Stimulated activated CD4-positive, alpha-beta T cell treated with anti-CD3 and anti-CD28 coated beads, Interleukin-15, amount 100 ng/mL, for 1 hour (primary cell): ENCODE data around the gene PROS1.
"Not testable (repeated sequence)": the region's sequence is repeated elsewhere in the genome, so short reads cannot be mapped to it uniquely, and the experiment has no call there.

ENCODE experiments used
- DNase-seq, 2 donors: peaks; one replicate each; pipeline ENCODE4 v3.0.0-alpha.2; 2020; ENCODE audit warnings: low read depth in 1 of 2, low spot score in 1 of 2

PROS1 gene

DNA sequence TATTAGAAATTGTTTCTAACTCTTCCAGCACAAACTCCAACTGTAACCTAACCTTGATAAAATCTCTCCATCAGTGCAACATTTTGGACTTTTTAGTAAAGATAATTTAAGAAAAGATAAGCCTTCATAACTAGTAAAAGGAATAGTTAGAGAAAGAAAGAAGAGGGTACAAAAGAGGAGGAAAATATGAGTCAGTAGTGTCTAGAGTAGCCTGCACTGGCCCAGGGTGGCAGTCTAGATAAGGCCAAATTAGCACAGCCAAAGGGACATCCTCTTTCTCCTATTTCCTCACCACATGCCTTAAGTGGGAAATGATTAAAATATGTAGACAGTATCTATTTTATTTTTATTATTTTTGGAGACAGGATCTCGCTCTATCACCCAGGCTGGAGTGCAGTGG, 3.7 kb downstream of the PROS1 start:
- no peak for DNase-seq

DNA sequence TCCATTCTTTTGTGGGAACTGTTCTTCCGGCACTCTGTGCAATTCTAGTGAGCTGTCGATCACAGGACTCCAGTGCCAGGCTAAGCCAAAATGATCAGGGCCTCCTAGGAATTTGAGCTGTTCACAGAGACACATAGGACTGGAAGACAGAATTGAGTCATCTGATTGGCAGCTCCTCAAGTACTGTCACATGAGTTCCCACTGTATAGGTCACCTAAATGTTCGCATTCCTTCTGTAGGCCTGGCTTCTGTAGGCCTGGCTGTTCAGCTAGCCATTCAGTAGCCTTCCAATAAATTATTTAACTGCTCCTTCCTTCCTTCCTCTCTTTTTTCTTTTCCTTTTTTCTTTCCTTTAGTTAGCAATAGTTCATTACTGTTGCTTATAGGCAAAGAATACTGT, 4.3 kb downstream of the PROS1 start:
- no peak for DNase-seq

DNA sequence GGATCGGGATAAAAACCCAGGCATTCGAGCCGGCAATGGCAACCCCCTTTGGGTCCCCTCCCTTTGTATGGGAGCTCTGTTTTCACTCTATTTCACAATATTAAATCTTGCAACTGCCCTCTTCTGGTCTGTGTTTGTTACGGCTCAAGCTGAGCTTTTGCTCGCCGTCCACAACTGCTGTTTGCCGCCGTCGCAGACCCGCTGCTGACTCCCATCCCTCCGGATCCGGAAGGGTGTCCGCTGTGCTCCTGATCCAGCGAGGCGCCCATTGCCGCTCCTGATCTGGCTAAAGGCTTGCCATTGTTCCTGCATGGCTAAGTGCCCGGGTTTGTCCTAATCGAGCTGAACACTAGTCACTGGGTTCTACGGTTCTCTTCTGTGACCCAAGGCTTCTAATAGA, 8.6 kb downstream of the PROS1 start:
- not testable (repeated sequence) for DNase-seq

DNA sequence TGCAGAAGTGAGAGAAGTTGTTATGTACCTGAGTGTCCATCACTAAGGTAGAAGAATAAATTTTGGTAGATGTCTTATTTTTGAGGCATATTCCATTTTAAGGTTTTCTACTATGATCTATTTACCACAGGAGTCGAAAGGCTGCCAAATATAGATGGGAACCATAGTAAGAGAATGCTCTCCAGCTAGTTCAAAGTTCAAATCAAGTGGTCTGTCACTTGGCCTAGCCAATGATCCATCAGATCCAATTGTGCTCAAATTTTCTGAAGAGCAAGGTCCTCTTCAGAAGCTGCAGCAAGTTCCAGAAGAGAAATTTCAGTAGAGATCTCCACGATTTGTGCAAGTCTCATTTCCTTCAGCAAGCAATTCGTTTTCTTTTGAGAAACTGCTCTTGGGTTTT, 10.9 kb downstream of the PROS1 start:
- DNase-seq, result no peak

DNA sequence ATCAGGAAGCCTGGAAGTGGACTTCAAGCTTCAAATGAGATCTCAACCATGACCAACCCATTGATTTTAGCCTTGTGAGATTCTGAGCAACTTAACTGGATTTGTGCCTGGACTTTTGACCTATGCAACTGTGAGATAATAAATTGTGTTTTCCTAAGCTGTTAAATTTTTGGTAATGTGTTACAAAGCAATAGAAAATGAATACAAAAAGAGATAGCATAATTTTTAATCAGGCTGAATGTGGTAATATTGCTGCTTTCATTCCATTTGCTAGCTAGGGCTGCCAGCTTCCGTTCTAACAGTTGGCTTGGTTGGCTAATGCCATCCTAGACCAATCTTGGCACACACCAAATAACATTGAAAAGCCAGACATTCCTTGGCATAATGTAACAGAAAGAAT, 12.2 kb downstream of the PROS1 start:
- no peak for DNase-seq

DNA sequence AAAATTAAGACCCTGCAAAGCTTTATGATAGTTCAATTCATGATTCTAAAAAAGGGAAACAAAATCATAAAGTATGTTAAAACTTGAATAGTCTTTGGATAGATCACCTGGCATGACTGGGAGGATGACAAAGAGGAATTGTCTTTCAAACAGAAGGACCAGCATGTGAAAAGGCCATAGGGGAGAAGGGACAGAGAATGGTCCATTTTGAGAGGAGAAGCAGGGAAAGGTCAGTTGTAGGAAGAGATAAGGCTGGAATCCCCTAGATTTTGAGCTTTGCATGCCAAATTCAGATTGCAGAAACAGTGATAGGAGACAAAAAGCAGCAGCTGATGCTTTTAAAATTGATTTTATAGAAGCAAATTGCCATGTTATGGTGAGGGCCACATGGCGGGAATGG, 12.7 kb downstream of the PROS1 start:
- no peak for DNase-seq

DNA sequence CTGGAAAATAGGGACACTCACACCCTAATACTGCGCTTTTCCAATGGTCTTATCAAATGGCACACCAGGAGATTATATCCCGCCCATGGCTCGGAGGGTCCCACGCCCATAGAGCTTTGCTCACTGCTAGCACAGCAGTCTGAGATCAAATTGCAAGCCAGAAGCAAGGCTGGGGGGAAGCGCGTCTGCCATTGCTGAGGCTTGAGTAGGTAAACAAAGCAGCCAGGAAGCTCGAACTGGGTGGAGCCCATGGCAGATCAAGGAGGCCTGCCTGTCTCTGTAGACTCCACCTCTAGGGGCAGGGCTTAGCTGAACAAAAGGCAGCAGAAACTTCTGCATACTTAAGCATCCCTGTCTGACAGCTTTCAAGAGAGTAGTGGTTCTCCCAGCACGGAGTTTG, 23.7 kb downstream of the PROS1 start:
- not testable (repeated sequence) for DNase-seq

DNA sequence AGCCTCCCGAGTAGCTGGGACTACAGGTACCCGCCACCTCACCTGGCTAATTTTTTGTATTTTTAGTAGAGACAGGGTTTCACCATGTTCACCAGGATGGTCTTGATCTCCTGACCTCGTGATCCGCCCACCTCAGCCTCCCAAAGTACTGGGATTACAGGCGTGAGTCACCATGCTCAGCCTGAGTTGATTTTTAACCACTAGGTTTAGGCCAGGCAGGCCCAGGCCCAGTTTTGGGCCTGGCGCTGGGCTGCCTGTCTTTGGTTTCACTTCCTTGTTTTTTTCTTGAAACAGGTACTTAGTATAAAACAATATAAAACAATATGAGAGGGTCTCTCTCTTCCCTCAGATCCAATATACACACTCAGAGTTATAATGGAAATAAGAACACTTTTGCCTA, 36.2 kb downstream of the PROS1 start:
- DNase-seq, result not testable (repeated sequence)

DNA sequence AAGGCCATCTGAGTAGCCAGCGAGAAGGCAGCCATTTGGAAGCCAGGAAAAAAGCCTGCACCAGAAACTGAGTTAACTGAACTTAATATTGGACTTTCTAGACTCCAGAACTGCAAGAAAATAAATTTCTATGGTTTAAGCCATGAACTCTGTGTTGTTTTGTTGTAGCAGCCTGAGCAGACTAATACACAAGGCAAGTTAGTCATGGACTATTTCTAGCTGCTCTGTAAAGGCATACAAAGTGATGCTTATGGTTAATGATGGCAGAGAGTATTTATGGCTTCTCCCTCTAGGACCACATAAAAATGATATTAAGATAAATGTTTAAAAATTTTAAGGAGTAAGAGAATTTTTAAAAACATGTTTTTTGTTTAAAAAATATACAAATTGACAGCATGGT, 37.1 kb downstream of the PROS1 start:
- no peak for DNase-seq

DNA sequence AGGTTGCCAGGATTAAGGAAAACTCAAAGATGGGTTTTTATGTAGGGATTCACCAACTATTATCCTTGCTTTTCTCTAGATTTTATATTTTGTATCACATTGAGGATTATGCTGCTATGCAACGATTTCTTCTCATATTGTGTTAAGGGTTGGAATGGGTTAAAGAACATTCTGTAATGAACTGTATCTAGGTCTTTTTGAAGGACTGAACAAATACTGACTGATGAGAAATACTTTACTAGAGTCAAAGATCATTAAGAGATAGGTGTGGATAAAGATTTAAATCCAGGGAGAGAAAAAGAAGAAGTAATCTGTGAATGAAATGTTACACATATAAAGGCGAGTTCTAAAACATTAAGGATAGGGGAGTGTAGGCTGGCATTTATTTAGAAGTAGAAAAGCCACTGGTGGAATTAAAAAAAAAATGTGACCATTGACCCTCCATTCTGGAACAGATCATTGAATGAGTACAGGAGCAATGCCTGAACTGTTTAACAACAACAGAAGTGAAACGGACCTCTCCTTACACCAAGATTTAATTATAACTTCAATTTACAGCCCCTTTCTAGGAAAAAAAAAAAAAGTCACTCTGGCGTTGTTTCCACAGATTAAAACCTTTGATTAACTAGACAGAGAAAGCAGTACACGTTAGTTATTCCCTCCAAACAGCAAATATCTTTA, 39.2 kb downstream of the PROS1 start:
- DNase-seq, result no peak

DNA sequence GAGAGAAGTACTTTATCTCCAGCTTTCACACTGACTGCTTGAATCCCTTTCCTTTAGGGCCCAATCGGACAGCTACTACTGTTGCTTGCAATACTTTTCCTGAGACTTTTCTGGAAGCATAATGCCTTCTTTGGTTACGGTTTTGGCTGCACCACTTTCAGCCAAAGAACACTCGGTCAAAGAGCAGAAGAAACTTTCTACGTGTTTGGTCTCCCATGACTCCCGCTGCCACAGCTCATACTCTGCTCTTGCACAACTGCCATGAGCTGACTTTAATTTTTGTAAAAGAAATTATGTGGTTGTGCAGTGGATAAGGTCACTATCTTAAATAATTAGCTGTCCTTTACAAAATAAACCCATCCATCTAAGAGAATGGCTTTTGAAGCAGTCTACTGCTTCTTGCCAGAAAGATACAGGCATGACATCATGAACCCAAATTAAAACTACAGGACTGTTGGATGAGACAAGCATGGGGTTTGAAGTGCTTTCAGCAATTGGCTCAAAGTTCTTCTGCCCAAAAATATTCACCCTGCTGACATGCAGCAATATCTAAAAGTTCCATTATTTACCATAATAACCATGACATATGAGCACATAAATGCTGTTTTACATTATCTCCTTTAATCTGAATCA, 42.0 kb downstream of the PROS1 start:
- no peak for DNase-seq

DNA sequence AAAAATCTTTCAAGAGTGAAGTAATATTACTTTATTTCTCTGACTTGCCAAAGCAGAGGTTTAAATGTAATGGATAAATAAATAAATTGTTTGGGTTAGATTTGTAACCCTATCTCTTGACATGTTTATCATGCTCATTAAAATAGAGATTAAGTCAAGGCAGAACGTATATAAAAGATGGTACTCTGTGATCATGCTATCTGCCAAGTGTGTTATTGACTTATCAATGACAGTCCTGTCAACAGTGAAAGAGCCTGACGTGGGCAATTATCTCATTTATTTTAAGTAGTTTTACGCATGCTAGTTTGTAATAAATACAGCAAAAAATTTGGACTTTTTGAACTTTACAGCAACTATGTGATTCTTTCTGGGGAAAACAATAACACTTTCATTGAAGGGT, 43.7 kb downstream of the PROS1 start:
- DNase-seq, result no peak

DNA sequence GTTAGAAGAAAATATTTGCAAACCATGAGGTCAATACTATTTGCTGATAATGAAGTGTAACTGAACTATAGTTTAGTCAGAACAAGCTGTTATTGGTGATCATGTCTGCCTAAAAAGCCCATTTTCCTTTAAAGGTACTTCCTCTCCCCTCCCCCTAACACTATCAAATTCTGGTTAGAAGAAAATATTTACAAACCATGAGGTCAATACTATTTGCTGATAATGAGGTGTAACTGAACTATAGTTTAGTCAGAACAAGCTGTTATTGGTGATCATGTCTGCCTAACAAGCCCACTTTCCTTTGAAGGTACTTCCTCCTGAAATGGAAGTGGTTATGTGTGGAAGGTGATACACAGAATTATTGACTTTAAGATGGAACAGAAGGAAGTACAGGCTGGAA, 46.9 kb downstream of the PROS1 start:
- no peak for DNase-seq

DNA sequence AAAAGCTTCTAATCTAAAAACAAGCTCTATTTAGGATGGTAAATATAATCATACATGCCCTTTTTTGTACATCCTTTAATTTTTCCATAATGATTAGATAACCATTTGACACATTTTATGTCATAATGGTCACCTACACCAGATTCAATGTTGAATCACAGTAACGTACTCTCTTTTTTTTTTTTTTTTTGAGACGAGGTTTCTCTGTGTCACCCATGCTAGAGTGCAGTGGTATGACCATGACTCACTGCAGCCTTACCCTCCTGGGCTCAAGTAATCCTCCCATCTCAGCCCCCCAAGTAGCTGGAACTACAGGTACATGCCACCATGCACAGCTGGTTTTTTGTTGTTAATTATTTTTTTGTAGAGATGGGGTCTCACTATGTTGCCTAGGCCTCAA, 49.2 kb downstream of the PROS1 start:
- DNase-seq, result no peak

DNA sequence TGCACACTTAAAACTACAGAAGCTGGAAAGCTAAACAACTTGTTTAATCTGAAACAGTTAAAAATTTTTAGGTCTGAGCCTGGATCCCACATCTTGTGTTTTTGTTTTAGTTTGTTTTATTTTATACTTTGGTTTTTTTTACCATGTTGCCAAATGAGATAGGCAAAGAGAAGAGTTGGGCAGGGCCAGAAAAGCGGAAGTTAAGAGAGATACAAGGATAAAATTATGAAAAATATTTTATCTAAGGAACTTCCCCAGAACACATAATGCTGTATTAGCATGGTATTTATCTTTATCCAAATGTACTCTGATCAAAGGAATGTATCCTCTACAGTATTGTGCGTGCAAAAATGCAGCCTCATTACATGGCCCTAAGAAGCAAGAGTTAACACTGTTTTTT, 50.7 kb downstream of the PROS1 start:
- DNase-seq, result no peak

DNA sequence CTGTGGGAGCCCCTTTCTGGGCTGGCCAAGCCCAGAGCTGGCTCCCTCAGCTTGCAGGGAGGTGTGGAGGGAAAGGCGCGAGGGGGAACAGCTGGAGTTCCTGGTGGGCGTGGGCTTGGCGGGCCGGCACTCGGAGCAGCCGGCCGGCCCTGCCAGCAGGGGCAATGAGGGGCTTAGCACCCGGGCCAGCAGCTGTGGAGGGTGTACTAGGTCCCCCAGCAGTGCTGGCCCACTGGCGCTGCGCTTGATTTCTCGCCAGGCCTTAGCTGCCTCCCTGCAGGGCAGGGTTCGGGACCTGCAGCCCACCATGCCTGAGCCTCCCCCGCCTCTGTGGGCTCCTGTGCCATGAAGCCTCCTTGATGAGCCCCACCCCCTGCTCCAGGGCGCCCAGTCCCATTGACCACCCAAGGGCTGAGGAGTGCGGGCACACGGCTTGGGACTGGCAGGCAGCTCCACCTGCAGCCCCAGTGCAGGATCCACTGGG, 56.1 kb downstream of the PROS1 start:
- DNase-seq, result not testable (repeated sequence)

DNA sequence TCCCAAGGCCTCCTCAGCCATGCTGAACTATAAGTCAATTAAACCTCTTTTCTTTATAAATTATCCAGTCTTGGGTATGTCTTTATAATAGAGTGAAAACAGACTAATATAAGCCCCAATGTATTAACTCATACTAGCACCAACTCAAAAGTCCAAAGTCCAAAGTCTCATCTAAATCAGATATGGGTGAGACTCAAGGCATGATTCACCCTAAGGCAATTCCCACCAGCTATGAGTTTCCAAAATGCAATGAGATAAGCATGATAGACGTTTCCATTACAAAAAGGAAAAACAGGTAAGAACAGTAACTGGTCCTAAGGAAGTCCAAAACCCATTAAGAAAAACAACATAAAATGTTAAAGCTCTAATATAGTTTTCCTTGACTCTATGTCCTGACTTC, 60.1 kb downstream of the PROS1 start:
- not testable (repeated sequence) for DNase-seq

DNA sequence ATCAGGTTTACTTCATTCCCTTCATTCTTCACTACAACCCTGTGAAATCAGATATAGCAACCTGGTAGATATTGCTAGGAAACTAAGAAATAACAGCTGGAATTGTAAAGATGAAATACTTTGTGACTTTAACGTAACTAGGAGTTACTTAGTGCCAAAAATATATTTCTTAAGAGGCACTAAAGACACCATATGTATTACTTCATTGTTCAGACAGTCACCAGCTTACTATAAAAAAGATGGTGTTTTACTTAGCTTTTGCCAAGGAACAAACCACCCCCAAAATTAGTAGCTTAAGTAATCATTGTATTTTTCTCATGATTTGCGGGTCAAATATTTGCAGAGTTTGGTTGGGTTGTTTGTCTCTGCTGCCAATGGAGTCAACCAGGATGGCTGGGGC, 62.5 kb downstream of the PROS1 start:
- no peak for DNase-seq

DNA sequence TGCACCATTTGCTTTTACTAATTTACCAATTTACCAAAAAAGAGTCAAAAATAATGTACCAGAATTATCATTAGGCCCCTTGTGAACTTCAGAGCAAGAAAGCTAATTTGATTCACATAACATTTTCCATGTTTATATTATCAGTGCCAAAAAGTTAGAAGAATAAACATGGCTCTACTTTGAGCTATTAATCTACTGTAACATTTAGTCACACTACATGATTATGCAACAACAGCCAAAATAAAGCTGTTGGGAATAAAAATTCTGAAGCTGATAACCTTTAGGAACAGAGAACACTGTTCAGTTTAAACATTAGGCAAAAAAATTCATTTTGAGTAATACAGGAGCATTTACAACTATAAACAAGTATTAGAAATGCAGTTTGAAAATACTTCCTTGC, 63.6 kb downstream of the PROS1 start:
- DNase-seq, result no peak

DNA sequence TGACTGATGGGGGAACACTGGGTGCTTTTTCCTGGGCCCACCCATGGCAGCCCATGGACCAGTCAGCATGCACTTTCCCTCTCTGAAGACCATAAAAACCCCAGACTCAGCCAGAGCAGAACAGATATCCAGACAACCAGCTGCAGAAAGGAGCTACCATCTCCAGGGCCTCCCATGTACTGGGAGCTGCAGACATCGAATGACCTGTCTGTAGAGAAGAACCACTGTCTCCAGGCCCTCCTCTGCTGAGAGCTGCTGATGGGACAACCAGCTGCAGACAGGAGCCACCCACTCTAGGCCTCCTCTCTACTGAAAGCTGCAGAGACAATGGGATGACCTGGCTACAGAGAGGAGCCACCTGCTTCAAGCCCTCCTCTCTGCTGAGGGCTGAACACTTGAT, 66.6 kb downstream of the PROS1 start:
- no peak for DNase-seq

DNA sequence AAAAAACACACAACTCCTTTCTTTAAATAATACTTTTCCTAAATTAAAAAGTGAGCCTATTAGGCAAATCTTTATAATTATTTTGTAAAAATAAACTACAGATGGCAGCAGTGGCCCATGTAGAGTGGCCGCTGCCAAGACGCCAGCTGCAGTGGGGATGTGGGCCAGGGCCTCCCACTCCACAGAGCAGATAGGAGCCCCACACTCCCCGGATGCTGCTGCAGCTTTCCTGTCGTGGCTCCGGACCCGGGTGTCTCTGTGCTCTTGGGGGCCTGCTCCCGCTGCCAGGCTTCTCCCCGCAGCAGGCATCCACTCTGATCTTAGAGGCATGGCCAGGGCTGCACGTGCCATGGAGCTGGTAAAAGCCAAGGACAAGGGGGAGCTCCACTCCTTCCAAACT, 67.5 kb downstream of the PROS1 start:
- no peak for DNase-seq

DNA sequence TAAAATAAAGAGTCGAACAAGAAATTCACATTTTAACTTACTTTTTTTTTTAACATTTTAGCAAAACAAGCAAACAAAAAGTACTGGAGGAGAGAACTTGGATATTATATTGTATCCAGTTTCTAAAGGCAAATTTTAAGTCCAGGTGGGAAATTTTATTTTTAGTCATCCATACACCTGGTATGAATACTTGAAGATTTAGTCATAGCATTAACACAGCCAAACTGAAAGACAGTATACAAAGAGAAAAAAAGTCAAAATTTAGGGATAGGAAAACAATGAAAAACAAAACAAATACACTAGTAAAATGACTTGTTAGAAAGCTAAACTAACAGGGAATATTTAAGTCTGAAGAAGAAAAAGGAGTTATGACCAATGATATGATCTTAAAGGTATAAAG, 69.1 kb downstream of the PROS1 start:
- no peak for DNase-seq
